NCI-H187 (cell line): Measurements from ENCODE around the gene SHROOM3.

ENCODE experiments used
- DNase-seq, 2 experiments: peaks; one replicate each; lab custom pipeline; 2025; lab: John Stamatoyannopoulos, UW

The SHROOM3 gene

DNA sequence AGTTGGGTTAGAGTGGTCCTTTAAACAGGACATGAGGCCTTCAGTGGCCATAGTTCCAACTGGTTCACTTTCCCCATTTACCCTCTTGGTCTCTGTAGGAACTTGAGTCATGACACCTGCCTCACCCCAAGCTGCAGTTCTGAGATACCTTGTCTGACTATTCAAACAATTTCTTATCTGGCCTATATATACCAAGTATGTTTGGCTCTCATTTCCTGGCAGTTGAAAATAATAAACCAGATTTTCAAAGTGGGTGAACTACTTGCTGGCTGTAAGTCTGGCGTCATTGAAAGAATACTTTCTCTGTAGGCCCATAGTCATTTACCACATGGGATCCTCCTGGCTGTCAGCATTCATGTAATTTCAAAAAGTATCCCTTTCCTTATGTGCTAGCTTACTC, 228.8 kb downstream of the SHROOM3 start:
- no peak for DNase-seq

DNA sequence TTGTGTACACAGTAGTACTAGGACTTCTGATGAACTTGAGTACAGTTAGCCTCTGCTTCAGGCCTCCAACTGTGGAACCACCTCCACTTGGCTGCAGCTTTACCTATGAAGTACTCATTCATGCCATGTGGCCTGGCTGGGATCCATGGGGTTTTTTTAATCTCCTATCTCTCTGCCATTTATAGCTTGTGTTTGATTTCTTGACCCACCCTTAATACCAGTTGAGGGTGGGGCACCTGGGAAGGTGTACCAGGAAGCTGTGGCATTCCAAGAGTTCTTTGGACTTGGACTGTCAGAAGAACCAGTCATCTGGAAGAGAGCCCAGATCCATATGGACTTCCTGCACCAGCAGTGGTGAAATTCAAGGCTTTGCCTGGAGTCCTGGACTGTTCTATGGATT, 230.1 kb downstream of the SHROOM3 start:
- DNase-seq: no peak

DNA sequence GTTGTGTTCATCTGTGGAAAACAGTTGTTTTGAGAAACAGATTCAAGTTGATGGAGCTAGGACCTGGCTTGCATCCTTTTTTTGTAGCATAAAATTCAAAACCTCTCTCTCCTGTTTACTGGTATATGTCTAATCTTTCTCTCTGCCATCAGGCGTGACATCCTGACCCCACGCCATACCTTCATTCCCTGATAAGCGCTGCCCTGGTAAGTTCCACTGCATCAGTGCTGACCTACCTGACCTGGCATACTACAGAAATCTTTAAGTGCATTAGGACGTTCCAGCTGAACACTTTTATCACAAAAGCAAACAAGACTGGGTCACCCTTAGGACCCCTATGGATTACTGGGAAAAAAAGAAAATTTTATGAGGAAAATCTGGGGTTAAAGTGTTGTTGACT, 230.7 kb downstream of the SHROOM3 start:
- no peak for DNase-seq

DNA sequence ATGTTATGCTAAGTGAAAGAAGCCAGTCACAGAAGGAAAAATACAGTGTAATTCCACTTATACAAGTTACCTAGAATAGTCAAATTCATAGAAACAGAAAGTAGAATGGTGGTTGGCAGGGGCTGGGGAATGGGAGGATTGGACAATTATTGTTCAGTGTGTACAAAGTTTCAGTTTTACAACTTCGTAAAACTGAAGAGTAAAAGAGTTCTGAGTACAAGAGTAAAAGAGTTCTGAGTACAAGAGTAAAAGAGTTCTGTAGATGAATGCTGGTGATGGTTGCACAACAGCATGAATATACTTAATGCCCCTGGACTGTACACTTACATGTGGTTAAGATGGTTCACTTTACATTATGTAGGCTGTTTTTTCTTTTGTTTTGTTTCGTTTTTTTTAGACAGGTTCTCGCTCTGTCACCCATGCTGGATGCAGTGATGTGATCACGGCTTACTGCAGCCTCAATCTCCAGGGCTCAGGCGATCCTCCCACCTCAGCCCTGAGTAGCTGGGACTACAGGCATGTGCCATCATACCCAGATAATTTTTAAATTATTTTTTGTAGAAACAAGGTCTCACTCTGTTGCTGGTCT, 232.0 kb downstream of the SHROOM3 start:
- DNase-seq: no peak

DNA sequence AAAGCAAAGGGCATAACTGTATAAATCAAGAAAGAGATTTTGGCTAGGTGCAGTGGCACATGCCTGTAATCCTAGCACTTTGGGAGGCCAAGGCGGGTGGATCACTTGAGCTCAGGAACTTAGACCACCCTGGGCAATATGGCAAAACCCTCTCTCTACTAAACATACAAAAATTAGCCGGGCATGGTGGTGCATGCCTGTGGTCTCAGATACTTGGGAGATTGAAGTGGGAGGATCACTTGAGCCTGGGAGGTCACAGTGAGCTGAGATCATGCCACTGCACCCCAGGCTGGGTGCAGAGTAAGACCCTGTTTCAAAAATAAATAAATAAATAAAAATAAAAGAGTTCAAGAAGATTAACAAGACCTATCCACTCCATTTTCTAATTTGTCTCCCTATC, 235.6 kb downstream of the SHROOM3 start:
- DNase-seq: no peak

DNA sequence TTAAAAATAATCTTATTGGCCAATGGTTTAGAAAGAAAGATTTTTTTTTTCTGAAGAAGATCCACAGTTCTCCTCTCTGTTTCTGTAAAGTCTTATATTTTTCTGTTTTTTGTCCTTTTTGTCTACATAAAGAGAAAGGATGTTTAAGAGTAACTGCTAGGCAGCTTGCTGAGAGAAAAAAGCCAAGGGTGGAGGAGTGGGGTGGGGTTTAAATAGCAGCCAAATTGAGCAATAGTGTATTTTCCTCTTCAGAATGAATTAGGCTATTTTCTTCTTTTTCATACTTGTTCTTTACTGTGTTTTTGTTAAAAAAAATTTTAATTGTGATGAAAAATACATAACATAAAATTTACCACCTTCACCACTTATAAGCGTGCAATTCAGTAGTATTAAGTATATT, 238.3 kb downstream of the SHROOM3 start:
- no peak for DNase-seq

DNA sequence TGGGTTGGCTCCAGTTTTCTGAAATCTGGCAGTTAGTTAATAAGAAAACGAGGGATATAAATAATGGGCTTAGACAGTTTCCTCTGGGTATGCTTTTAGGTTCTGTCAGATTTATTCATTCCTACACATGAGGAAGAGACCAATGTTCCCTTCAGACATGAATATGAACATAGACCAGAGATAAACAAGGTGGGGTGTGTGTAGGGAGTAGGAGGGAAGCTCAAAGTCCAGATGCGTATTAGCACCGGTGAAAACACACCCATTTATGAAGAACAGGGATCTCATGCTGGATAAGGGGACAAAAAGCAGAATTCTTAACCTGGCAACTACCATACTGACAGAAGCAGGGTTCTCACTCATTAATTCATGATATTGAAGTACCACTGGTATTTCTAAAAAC, 240.0 kb downstream of the SHROOM3 start:
- no peak for DNase-seq

DNA sequence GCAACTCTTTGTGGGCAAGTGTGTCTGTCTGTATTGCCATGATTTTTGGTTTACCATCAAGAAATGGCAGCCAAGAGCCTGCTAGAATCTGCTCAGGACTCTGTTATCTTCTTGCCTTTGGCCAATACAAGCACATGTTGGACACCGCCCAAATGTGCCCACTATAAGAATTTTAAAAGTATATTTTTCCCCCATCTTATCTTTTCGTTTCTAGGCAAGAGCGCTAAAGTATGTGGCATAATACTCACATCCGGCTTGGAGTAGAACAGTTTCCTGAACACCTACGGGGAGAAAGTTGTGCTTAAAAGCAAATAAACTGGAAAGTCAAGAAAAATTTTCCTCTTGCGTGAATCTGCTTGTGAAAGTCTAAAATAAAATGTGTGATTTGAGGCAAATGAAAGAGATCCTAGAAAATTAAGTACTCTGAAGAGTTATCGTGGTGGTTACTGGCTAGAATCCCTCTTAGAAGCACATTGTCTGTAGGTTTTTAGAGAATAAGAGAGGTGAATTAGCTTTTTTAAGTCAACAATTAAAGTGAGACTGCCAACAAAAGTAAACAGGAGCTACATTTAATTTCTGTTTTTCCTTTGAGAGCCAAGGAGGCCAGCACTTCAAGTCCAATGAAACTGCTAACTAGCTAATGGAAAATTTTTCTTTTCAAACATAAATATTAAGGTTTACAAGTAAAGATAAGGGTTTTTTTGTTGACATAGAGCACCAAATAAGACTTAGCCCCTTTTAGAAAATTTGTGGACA, 242.7 kb downstream of the SHROOM3 start:
- no peak for DNase-seq

DNA sequence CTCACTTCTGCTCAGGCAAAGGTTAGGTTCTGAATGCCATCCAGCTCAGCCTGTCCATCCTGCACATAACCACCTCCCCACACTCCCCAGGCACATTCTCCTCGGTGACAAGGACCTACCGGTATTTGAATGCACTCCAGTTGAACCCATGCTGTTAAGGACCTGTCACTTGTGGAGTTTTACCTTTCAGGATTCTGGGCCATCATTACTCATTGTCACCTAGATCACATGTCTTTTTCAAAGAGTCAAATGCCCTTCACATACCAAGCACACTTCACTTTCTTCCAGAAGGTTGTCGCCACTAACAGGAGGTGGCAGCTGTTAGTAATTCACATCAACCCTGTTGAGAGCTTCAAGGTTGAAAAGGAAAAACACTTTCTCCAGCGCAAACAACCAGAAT, 244.7 kb downstream of the SHROOM3 start:
- peak; percentile 63 to 73 for DNase-seq

DNA sequence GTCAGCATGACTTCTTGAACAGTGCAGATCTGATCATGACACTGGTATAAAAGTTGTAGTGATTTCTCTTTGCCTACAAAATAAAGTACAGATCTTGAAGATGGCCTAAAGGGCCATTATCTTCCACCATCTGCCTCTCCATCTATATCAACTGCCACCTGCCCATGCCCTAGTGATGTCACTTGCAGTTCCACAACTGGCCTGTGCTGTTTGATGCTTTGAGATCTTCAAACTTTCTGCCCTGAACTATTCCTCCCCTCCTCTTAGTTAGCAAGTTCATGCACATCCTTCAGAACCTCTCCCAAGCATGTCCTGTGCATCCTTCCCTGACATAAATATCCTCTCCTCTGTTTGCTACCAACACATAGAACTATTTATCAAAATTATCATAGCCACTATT, 245.9 kb downstream of the SHROOM3 start:
- DNase-seq: no peak

DNA sequence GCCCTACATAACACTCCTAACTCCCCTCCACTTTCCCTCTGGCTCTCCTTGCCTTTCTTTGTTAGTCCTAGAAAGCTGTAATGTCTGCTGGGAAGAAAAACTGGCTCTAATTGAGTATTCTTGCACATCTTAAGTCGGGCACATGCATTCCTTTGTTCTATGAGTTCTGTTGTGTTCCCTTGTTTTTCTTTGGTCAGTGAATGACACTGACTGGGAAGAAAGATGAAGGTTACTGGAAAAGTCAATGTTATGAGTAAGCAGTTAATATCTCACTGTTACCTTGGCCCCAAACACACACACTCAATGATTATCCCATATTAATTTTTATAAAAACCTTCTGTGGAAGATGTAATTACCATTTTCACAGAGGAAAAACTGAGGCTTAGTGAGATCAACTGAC, 247.0 kb downstream of the SHROOM3 start:
- DNase-seq: no peak

DNA sequence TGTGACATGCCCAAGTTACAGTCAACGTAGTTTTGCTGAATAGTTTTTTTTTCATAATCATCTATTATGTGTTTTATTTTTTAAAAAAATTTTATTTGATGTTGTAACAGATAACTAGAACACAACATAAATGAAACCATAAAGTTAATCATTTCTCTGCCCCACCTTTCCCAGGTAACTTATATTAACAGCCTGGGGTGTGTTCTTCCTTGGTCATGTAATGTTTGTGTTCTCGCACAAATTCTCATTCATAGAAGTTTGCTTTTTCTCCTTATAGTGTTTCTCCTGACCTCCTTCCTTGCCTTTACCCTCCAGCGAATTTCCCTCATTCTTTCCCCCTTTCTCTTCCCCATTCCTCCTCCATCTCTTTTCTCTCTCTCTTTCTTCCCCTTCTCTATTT, 248.1 kb downstream of the SHROOM3 start:
- no peak for DNase-seq

DNA sequence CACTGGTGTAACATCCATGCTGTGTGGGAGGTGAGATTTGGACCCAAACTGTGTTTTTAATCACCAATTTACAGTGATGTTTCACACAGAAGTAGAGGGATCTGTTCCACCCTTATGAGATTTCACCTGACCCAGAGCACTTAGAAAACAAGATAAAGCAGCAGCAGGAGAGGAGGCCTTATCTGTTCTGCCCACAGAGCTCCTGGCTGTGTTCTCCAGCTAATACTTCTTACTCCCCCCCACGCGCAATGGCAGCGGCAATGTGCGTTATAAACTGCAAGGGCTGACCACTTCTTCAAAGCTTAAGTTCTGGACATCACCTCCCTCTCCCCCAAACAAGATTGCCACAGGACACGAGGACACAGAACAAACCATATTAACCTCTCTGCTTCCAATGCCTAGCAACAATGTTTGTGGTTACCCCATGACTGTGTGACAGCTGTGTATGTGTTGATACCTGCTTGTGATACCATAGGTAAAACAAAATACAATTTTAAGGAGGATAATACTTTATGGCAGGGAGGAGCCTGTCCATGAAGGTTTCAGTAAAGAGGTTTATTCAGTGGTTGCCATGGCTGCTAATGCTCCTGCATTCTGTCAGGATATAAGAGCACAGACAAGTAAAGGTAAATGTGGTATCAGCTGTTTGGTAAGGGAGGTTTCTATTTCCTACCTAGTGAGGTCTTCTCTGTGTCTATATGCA, 252.9 kb downstream of the SHROOM3 start:
- DNase-seq: peak; percentile 59 to 87

DNA sequence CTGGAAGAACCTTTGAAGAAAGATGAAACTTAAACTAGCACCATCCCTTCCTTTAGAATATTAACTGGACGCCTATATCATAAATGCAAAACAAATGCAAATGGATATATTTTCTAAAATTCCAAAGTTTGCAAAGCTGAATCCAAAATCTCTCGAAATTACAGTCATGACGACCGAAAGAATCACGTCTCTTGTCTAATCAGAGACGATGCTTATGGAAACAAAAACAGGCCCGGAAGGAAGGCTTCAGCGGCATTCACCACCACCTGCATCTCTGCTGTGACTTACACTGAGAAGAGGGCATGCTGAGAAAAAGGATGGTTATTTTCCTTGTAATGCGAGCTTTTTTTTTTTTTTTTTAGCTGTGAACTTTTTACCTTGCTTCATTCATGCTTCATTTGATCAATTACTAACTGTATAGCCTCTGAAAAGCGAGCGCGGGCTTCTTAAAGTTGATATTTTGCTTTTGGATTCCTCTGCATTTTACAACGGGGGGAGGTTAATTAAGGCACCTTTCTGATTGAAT, 253.7 kb downstream of the SHROOM3 start:
- peak; percentile 14 to 71 for DNase-seq

DNA sequence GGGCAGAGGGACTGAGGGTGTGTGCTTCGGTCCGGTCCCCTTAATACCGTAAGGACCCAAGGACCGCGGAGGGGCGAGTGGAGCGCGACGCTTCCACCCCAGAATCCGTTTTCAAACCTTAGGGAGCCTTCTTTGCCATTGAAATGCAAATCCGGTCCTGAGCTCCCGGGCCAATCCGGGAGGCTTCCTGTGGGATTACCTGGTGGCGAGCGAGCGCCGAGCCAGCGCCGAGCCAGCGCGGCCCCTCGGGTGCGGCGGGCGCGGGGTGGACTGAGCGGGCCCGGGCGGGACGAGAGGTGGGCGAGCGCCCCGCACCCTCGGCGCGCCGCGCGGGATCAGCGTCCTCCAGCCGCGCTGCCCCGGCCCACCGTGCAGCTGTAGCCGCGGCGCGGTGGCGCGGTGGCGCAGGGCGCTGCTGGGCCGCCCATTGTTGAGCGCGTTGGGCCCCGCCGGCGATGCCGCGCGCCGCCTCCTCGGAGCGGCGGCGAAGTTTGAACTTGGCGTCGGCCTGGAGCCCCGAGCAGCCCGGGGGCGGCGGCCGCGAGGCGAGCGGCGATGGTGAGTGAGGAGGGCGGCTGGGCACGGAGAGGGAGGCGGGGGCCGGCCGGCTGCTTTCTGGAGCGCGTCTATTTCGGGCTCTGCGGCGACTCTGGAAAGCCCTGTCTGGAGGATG, 254.3 kb downstream of the SHROOM3 start:
- DNase-seq: peak in 1 of 2 experiments; percentile 38

DNA sequence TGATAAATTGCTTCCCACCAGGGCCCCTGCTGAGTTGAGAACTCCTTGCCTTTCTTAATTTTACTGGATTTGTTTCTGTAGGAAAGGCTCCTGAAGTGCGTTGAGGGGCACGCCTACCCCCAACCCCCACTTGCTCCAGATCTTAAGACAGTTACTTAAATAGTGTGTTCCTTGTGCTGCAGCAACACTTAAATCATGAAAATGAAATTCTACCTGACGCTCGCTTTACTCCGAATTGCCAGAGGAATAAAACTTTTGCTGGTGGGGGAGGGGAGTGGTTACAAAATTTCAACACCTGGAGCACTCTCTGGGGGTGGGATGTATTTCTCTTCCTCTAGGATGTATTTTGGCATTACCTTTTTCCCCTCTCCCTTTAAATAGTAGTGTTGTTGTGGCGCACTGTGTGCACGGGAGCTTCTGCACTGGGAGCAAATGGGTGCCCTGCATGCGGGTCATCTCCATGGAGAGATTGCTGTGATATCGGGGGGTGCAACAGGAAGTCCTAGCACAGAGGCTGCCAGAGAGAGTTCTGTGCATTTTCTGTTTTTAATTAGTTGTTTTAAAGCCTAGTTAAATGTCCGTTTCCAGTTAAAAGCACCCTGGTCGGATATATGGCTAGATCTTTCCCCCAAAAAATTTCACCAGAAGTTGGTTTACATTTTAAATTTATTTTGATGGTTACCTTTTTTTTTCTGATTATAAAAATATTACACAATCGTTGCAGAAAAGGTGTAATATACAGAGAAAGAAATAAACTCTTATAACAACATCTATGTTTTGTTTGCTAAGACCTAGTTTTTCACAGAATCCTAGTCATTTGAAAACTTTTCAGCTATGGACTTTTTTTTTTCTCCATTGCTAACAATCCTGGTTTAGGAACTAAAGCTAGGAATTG, 255.2 kb downstream of the SHROOM3 start:
- DNase-seq: peak in 1 of 2 experiments; percentile 38

DNA sequence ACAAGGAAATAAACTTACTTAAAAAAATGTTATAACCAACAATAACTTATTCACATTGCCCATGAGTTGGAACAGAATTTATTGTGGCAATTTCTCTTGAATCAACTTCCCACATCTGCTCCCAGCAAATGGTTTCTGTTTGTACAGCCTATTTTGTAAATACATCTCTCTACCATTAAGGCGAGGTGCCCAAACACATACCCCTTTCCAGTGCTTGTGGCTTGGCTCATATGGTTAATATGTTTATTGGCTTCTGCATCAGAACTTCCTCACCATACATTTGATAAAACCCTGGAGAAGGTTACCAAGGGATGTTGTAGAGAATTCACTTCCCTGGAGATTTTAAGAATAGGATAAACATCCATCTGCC, 255.9 kb downstream of the SHROOM3 start:
- DNase-seq: no peak

DNA sequence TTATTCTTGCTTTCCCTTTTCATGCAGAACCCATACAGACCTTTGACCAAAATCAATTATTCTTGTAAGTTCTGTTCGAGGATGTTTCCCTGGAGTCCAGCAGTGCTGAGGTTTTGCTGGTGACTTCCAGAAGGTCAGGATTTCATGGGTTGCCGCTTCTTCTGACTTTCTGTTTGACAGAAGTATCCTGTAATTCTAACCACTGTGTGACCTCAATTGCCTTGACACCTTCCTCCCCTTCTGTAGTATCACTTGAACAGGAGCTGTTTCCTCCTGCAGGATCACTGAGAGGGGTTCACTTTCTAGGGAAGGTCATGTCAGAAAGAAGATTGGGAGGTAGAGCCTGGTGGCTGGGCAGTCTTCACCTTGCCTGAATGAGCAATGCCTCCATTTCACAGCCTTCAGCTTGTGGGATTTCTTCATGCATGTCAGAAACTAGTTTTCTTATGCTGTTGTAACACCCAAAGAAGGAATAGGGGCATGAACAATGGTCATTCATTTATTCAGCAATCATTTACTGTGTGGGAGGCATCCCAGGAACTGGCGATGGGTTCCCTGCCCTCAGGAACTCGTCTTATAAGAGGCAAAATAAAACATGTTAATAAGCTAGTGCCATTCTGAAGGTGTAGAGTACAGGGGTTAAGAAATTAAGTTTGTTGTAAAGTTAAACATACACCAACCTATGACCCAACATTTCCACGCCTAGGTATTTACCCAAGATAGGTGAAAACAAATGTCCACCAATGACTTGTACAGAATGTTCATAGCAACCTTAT, 257.0 kb downstream of the SHROOM3 start:
- no peak for DNase-seq

DNA sequence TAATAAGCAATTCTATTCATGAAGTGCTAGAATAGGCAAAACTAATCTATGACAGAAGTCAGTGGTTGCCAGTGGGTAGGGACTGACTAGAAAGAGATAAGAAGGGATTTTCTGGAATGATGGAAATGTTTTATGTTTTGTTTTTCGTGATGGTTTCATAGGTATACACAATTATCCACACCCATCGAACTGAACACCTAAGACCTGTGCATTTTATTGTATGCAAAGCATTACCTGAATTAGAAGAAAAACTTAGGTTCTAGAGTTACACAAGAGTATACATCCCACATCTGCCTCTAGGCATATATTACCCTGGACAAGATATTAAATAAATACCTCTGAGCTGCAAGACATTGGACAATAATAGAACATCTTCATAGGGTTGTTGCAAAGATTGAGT, 257.7 kb downstream of the SHROOM3 start:
- no peak for DNase-seq

DNA sequence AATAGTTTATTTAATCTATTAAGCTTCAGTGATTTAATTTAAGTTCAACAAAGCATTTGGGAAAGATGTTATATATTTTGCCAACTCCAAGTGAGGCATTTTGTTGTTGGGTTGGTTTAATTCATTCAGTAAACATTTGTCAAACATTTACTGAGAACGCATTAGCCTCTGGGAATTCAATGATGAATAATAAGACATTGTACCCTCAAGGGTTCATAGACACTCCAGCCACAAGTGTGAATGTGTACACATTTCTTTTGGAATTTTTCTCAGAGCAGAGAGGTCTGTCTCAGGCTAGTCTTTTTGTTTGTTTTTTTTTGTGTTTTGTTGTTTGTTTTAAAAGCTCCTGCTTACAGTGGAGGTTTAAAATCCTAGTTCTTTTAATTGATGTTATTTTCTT, 259.0 kb downstream of the SHROOM3 start:
- DNase-seq: no peak

DNA sequence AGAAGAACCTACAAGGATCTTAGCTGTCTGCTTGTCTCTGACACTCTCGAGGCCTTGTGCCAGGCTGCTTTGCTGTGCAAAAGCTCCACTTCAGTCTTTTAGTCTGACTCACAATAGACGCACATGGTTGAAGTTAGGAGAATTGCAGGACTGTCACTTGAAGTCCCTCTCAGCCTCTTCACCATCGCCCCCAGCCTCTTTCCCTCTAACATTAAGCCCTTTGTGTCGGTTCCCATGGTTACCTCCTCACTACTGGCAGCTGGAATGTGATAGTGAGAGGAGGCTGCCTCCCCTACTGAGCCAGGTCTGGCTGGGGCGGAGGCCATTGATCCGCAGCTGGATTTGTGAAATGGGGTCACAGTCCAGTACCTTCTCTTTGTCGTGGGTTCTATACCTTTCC, 261.1 kb downstream of the SHROOM3 start:
- peak; percentile 16 to 80 for DNase-seq
